Measurements from ENCODE around the gene SHE.
A peak's percentile ranks its signal among the peaks of the same experiment; 100 is the strongest.

SHE gene

DNA sequence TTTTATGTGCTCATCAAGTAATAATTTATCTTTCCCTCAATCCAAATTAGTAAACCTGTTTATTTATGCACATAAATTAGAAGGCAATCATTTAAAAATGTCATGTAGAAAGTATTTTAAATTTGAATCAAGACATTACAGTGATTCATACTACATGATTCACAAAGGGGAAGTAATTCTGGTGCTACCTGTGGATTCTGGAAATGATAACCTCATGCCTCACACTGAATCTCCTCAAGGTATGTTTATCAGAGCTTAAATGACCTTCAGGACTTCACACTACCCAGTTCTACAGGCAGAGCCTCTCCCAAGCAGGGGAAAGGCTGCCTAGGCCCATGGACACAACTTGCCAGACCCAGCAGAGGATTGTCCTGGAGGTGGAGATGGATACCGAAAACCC is 25.4 kb downstream of the SHE start:
- DNase-seq = no peak

- DNase-seq = no peak
These were observed 27.4 kb downstream of the SHE start for GRCh38 chr1:154474802-154475201.

- no peak for DNase-seq
These were observed 30.9 kb downstream of the SHE start for GRCh38 chr1:154471304-154471703.

GRCh38 chr1:154469844-154470560 is 32.2 kb downstream of the SHE start:
- no peak for DNase-seq

DNA sequence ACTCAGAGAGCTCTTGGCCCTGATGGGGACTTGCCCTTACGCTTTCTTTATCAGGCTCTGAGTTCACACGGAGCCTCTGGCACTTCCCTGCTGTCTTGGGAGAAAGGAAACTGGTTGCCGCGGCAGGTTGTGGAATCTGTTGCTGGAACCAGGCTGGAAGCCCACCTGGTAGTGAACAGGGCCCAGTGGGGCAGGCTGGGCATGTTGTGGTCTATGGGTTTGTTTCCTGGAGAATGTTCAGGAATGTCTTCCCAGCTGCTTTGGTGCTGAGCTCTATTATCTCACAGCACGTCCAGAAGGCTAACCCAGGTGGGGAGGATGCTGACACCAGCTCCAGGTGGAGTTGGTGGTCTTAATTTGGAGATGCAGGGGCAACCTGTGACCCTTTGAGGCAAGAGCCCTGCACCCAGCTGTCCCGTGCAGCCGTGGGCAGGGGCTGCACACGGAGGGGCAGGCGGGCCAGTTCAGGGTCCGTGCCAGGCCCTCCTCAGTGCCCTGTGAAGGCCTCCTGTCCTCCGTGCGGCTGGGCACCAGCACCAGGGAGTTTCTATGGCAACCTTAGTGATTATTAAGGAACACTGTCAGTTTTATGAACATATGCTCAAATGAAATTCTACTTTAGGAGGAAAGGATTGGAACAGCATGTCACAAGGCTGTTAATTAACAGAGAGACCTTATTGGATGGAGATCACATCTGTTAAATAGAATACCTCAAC is 33.5 kb downstream of the SHE start:
- DNase-seq = no peak

DNA sequence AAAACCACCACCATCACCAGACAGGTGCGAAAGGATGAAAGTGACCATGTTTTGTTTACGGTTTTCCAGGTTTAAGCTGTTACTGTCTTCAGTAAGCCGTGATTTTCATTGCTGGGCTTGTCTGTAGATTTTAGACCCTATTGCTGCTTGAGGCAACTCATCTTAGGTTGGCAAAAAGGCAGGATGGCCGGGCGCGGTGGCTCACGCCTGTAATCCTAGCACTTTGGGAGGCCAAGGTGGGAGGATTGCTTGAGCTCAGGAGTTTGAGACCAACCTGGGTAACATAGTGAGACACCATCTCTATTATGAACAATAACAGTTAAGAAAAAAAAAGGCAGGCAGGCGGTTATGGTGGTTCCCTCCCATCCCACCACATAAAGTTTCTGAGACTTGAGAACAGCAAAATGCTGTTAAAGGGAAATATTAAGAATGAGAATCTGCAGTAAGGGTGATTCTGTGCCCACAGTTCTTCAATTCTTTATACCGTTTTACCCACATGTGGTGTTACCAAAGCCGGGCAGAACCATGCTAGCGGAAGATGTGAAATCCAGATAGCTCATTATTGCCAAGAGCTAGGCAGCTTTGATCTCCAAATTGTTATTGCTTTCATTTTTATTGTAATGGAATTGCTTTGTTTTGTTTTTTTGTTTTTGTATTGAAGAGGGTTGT is 34.6 kb downstream of the SHE start:
- DNase-seq = no peak

DNA sequence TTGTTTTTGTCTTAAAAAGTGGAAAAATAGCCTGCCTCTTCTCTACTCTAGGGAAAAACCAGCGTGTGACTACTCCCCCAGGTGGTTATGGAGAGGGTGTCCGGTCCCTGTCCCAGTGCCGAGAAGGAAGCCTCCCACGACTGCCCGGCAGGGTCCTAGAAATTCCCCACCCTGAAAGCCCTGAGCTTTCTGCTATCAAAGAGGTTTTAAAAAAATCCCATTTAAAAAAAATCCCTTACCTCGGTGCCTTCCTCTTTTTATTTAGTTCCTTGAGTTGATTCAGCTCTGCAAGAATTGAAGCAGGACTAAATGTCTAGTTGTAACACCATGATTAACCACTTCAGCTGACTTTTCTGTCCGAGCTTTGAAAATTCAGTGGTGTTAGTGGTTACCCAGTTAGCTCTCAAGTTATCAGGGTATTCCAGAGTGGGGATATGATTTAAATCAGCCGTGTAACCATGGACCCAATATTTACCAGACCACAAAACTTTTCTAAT is 35.2 kb downstream of the SHE start:
- no peak for DNase-seq

GRCh38 chr1:154466206-154466605 is 36.0 kb downstream of the SHE start:
- no peak for DNase-seq

GRCh38 chr1:154465621-154466195 is 36.5 kb downstream of the SHE start:
- no peak for DNase-seq

- peak; percentile 53 for DNase-seq
These were observed 38.7 kb downstream of the SHE start for GRCh38 chr1:154463512-154463990.

GRCh38 chr1:154460695-154461260 is 41.4 kb downstream of the SHE start:
- DNase-seq = no peak

DNA sequence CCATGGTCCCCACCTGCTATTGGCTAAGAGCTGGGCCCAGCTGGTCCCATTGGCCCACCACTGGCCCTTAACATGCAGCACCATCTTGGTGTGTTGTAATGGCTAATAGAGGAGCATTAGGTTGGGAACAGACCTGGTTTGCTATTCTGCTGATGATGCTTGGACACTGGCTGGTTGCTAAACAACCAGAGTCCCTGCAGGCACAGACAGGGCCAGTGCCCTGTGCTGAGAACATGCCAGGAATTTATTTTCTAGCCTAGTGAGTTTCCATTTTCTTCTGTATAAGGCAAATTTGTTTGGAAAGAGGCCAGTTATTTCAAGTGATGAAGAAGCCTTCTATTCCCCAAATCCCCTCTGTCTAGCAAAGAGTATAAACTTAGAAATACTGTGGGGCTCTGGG is 43.1 kb downstream of the SHE start:
- no peak for DNase-seq

DNA sequence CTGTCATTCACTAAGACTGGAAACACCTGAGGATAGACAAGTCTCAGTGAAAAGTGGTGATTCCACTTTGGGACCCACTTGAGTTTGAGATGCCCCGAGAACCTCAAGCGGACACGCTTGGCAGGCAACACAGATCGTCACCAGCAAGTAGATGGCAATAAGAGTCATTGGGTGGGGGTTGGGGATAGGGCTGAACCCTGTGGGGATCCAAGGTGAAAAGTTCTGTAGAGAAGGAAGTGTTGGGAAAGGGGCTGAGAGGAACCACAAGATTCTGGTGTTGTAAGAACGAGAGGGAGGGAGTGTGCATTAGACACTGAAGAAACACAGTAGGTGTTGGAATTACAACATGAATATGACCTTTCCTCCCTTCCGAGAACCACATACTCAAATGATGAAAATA is 45.6 kb downstream of the SHE start:
- DNase-seq = no peak

DNA sequence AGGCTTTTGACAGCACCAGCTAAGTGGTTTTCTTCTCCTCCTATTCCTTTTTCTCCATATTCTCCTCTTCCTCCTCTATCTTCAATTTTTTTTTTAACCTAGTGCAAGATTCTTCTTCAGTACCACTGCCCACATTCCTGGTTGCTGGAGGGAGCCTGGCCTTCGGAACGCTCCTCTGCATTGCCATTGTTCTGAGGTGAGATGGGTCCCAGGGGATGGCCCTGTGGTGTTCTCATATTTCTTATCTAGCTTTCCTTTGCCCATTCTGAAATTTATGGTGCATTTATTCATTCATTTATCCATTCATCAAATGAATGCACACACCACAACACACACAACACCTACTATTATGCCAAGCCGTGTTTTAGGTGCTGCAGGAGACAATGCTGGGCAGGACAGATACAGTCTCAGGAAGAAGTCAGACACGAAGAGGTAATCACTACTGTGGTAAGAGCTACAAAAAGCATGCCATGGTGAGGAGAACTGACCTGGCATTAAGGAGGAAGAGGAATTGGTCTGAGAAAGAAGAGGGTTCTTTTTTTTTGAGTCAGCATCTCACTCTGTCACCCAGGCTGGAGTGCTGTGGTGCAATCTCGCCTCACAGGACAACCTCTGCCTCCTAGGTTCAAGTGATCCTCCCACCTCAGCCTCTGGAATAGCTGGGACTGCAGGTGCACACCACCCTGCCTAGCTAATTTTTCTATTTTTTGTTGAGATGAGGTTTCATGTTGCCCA is 47.7 kb downstream of the SHE start:
- DNase-seq = no peak

GRCh38 chr1:154453574-154454352 is 48.4 kb downstream of the SHE start:
- DNase-seq = no peak

GRCh38 chr1:154453161-154453560 is 49.1 kb downstream of the SHE start:
- DNase-seq = no peak

- no peak for DNase-seq
These were observed 53.8 kb downstream of the SHE start for GRCh38 chr1:154448331-154448811.

GRCh38 chr1:154446789-154447188 is 55.4 kb downstream of the SHE start:
- DNase-seq = no peak

DNA sequence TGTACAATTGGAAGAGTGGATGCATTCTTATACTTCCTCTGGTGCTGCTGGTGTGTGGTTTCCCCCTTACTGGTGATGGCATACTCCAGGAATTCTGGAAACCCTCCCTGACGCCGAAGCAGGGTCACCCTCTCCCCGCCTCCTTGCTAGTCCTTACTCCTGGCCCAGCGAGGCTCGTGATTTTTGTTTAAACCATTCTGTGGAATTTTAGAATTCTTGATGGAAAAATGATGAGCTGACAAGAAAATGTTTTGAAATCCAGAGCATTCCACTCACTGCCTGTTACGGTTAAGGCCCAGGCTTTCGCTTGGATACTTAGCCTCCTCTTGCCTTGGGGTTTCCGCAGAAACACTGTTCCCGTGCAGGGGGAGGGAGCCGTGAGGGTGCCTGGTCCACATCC is 55.9 kb downstream of the SHE start:
- DNase-seq = no peak

DNA sequence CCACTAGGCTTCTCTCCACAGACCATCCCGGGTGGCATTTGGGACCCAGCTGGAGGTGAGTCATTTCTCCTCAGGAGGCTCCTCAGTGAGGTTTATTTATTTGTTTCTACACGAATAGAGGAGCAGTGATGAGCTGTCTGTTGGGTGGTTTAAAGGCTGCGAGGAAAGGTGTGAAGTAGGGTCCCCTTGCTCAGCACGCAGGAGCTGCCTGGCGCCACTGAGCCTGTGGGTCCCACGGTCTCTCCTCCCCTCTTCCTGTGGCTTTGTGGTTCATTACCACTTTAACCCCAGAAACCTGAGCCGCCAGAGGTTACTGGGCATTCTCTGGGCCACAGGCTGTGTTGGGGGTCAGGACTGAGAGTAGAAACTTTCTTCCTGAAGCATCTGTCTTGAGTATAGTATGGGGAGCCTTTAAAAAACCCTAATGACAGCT is 57.2 kb downstream of the SHE start:
- peak; percentile 28 for DNase-seq
